DMS53 treated with DMSO at 0.1 percent for 48 hours (cell line): ENCODE measurements around the gene ZNF552.

Source experiments
- DNase-seq: peaks from one replicate; lab custom pipeline; 2025; ENCODE audit not compliant: unreplicated experiment; lab: John Stamatoyannopoulos, UW

Gene ZNF552

DNA sequence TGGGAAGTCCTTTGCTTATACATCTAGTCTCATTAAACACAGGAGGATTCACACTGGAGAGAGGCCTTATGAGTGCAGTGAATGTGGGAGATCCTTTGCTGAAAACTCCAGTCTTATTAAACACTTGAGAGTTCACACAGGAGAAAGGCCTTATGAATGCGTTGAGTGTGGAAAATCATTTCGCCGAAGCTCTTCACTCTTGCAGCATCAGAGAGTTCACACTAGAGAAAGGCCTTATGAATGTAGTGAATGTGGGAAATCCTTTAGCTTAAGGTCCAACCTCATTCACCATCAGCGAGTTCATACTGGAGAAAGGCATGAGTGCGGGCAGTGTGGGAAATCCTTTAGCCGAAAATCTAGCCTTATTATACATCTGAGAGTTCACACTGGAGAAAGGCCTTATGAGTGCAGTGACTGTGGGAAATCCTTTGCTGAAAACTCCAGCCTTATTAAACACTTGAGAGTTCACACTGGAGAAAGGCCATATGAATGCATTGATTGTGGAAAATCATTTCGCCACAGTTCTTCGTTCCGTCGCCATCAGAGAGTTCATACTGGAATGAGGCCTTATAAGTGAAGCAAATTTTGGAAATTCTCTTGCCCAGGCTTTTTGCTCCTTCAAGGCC, 35.4 kb downstream of the ZNF552 start:
- DNase-seq: no peak

DNA sequence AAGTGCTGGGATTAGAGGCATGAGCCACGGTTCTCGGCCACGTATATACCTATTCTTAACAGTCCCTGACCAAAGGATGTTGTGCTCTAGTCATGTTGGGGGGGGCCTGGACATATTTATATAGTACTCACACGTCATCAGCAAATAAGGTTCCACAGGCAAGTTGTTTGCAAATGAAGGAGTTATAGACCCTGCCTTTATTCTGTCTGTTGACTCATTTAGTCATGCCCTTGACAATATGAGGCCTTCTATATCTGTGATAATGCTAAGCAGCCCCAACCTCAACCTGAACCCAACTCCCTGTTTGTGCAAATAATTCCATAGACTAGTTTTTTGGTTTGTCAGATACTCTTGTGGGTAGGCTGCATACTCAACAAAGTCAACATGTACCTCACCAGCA, 36.4 kb downstream of the ZNF552 start:
- DNase-seq: peak; percentile 95

DNA sequence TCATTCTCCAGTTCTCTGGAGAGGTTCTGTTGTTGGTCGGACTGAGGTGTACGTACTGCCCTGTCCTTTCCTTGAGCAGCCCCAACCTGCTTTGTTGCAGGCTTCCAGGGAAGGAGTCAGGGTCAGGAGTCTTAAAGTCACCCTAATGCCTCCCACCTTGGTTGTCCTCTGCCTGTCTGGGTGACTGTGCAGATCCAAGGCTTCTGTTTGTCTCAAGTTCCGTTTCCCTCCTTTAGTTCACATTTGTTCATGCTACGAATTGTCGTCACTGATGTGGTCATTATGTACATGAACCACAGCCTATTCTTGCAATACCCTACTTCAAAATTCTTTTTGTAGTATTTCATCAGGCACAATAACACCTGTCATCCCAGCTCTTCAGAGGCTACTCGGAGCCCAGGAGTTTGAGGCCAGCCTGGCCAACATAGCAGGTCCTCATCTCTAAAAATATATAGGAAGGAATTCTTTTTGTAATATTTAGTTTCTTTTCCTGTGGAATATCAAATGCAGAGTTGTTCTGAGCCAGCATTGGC, 37.9 kb downstream of the ZNF552 start:
- DNase-seq: no peak

DNA sequence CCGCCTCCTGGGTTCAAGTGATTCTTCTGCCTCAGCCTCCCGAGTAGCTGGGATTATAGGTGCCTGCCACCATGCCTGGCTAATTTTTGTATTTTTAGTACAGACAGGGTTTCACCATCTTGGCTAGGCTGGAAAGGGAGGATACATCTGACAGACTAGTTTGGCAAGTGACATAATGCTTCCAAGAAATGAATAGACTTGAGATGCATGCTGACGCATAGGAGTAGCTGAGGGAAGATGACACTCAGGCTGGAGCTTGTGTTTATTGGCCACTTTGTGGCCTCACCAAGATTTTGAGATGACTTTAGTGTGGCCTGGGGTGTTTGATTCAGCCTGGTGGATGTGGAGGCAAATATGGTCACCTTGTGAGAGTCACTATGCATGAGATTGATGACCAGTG, 41.2 kb downstream of the ZNF552 start:
- no peak for DNase-seq

DNA sequence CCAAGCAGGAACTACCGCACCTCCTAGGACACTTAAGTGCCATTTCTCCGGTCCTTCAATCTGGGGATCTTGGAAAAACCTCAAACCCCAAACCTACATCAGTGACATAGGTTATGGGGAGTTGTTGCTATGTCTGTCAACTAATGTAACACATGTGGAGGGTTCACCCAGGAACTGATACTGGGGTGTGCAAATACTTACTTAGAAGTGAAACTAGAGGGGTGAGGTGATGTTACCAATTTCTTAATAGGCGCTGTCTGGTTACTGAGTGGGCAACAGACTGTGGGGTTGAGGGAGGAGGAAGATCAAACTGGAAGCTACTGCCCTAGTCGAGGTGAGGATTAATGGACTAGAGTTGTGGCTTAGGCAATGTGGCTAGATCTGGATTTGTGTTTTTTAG, 43.3 kb downstream of the ZNF552 start:
- no peak for DNase-seq

DNA sequence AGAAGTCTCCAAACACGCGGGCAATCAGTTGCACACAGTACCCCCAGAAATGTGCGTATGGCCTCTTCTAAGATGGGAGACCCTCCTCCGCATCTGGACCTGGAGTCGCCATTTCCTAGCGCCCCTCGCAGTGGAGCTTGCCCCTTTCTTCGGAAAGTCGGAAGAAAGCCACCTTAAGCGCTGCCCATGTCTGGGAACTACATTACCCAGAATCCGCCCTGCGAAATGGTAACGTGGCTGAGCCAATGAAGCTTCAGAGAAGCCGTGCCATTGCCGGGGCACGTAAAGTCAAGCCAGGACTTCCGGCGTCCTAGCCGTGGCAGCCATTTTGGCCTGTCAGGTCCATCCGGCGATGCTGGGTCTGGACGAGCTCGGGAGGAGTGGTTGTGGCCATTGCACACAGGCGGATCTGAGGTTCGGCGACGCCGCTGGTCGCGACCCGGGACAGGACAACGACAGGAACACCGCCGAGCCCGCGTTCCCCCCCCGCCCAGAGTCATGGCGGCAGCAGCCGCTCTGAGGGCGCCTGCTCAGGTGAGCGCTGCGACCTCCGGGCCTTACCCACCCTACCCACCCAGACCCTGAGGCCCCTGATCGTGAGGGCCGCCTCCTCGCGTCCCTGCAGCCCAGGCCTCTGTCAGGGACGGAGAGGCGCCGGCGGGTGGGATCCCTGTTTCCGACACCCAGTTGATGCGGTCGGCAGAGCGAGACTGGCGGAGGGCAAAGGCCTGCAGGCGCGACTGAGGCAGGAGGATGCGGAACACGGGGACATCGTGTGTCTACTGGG, 45.2 kb downstream of the ZNF552 start, which contains the start of gene ZNF586:
Gene ZNF586, plus strand, starts transcription at position 332 of the 787 bp plus-strand sequence. Its CDS starts 167 bp downstream, at position 499.
- DNase-seq: peak; percentile 85

DNA sequence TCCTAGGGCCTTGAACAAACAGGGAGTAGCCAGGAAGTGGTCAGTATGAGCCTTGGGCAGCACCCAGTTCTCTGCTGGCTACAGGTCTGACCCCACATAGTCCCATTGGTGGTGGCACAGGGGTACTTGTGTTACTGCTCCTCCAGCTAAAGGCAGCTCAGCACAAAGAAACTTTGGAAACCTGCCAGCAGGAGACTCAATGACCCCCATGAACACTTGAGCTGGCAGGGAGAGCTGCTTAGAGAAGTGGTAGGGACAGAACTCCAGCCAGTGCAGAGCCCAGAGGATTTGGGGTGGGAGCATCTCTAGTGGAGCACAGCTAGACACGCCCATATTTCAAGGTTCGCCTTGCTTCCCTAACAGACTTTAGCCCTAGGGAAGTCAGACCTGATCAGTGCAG, 55.6 kb downstream of the ZNF552 start:
- DNase-seq: no peak

DNA sequence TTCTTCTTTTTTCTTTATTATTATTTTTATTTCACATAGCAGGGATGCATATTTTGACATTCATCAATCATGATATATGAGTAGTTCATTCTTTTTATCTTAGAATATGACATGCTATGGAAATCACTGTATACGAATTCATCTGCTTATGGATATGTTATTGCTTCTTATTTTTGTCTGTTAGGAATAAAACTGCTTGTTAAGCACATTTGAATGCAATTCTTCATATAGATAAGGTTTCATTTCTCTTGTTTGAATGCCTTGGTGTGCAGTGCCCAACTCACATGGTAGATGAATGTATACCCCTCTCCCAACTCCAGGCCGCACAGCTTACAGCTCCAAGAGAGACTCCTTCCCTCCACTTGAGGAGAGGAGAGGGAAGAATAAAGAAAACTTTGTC, 56.8 kb downstream of the ZNF552 start:
- DNase-seq: no peak
